Activated T-helper 1 cell treated with Interleukin-2 at 50 U/mL for 16 hours (primary cell): ENCODE results near the gene SLC35E2B.
A peak's percentile ranks its signal among the peaks of the same experiment; 100 is the strongest.
"Not testable (repeated sequence)": the region's sequence is repeated elsewhere in the genome, so short reads cannot be mapped to it uniquely, and the experiment has no call there.

ENCODE experiments used
- DNase-seq: peaks from one replicate; pipeline ENCODE4 v3.0.0-alpha.2; 2020; ENCODE audit warnings: low read depth

Gene SLC35E2B

DNA sequence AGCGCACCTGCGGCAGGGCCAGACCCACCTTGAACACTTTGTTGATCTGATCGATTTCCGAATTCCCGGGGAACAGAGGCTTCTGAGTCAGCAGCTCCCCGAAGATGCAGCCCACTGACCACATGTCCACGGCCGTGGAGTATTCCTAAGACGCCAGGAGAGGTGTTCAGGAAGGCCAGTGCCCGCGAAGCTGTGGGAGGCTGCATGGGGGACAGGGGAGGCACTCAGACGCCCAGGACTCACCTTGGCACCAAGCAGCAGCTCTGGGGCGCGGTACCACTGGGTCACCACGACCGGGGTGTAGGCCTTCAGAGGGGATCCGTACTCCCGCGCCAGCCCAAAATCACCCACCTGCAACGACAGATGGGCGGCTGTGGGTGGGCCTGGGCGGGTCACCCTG is 11.2 kb upstream of the SLC35E2B start:
- DNase-seq = no peak

DNA sequence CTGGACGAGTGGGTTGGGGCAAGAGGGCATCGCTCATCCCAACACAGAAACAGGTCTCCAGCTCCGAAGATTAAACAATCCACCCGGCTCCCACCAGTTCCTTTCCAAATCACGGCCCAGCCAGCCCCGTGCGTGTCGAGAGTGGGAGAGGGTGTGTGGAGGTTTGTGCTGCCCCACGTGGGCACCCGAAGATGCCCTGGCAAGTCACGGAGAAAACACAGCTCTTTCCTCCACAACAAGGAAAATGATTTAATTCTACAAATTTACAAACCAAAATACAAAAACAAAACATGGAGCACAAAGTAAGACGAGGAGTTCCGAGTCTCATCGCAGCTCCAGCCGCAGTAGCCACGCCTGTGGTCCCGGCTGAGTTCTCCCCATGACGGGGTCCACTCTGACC is 9.9 kb upstream of the SLC35E2B start:
- DNase-seq = not testable (repeated sequence)

DNA sequence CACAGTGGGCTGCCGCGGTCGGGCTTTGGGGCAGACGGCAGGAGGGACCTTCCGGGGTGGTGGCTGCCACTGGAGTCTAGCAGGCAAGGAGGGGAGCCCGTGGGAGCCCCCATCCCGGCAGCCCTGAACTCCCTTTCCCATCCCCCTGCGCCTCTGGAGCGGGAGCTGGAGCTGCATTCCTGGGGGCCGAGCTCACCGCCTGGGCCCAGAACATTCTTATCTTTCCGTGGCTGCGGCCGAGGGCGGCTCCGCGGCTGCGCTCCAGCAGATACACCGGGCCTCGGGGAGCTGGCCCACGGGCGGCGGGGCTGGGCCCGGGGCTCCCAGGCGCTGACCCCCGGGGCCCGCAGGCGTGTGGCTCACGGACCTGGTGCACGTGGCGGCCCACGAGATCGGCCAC is 8.0 kb upstream of the SLC35E2B start:
- DNase-seq = not testable (repeated sequence)

DNA sequence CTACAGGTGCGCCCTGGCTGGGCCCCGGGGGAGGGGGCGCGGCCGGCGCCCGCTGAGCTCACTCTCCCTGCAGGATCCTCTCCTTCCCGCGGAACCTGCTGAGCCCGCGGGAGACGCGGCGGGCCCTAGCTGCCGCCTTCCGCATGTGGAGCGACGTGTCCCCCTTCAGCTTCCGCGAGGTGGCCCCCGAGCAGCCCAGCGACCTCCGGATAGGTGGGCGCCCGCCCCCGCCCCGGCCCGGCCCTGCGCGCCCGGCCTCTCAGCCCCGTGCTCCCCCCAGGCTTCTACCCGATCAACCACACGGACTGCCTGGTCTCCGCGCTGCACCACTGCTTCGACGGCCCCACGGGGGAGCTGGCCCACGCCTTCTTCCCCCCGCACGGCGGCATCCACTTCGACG is 7.5 kb upstream of the SLC35E2B start:
- not testable (repeated sequence) for DNase-seq

DNA sequence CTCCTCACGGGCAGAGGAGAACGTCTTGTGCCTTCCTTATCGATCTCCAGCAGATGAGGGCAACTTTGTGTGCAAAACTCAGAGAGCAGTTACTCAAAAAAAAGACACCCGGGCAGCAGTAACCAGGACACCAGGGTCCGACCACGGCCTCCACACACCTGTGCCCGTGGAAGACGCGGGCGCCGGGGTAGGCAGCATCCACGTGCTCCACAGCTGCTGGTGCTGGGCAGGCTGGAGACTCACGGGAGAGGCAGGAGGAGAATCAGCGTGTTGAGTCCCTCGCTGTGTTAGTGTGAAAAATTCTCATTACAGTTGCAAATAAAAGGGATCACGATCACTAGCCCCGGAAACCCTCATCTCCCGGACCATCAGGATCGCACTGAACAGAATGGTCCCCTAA is 6.5 kb upstream of the SLC35E2B start:
- not testable (repeated sequence) for DNase-seq

DNA sequence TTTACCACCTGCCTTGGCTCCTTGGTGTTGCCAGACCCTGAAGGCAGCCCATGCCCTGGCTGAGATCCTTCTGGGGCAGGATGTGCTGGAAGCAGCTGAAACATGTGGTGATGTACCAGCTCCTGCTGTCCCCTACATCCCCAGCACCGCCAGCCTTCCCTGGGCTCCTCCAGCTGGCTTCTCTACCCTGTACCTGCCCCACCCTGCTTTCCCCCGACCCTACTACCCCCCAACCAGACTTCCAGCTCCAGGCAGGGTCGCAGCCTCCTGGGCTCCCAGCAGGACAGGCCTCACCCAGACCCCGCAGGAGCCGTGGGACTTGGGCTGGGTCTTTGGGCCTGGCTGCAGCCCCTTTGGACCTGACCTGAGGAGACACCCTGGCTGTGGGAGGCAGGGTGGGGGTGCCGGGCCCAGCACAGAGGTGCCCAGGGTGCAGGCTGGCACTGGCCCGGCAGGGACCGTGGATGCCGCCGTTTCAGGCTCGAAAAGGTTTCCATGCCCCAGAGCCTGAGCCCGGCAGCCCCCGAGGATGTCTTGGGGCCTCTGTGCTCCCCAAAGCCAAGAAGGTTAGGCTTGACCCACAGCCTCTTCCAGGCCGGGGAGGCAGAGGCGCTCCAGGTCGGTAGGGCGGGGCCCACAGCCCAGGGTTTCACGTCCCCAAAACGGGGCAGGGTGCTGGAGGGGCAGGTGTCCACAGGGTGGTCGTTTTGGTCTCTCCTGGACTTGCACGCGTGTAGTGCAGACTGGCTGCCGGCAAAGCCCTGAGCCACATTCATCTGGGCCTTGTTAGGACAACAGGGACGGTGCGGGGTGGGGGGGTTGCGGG is 5.0 kb upstream of the SLC35E2B start:
- DNase-seq = not testable (repeated sequence)

DNA sequence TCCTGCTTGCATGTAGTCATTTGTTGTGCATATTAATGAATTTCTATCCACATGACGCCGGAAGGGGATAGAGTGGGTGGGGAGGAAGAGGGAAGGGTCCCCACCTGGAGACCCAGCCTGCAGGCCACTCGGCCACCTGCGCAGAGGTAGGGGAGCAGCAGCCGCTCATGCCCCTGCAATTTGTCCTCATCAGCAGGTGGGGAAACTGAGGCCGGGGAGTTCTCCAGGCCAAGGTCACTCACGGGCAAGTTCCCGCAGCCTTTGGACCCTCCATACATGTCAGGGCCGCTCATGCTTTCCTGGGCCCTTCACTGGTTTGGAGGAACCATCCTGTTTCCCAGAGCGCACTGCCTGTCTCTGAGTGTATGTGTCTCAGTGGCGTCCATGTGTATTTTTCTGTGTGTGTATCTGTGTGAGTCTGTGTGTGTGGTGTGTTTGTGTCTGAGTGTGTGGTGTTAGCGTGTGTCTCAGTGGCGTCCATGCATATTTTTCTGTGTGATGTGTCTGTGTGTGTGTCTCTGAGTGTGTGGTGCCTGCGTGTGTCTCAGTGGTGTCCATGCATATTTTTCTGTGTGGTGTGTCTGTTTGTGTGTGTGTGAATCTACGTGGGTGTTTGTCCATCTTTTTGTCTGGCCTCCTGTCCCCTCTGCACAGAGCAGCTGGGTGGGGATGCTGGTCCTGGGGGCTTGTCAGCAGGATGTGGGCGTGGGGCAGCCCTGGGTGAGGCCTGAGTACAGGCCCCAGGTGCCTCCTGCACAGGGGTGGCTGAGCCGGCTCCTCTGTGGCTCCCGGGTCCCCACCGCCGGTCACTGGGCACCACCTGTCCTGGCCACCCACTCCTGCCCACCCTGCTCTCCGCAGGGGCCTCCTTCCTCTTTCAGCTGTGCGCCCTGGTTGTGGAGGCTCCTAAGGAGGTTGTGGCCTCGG is 4.1 kb upstream of the SLC35E2B start:
- not testable (repeated sequence) for DNase-seq

DNA sequence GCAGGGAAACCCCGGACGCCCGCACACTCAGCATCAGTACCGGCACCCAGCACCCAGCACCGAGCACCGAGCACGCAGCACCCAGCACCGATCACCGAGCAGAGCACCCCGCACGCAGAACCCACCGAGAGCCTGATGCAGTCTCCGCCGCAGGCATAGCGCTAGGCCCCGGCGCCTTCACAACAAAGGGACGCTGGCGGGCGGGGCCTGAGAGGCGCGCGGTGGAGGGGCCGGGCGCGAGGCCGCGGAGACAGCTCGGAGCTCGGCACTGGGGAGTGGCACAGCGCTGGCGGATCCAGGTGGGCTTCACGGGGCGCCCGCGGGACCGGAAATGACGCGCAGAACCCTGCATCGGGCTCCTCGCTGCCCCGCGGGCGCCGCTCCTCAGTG is 276 bp downstream of the SLC35E2B start:
- peak; percentile 78 for DNase-seq

DNA sequence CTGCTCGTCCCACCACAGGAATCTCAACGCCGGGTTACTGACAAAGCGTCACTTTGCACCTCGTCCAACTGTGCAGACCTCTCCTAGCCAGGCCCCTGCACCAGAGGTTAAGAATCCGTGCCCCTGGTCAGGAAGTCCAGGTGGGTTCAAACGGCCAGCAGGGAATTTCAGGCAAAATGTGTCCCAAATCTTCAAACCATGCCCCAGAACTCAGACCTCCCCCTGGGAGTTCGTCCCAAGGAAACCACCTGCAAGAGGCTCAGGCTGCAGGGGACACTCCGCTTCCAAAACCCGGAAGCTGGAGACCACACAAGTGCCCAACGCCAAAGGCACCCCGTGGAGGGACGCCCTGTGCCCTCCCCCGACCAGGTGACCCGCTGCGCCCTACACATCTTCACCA is 1.2 kb downstream of the SLC35E2B start:
- not testable (repeated sequence) for DNase-seq

DNA sequence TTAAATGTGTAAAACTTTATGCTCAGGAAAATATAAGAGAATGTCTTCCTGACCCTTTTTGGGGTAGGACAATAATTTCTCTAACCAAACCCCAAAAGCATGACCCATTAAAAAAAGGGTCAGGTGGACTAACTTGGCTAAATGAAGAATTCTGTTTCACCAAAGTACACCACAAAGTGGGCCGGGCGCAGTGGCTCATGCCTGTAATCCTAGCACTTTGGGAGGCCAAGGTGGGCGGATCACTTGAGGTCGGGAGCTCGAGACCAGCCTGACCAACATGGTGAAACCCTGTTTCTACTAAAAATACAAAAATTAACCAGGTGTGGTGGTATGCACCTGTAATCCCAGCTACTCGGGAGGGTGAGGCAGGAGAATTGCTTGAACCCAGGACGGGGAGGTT is 3.1 kb downstream of the SLC35E2B start:
- not testable (repeated sequence) for DNase-seq

DNA sequence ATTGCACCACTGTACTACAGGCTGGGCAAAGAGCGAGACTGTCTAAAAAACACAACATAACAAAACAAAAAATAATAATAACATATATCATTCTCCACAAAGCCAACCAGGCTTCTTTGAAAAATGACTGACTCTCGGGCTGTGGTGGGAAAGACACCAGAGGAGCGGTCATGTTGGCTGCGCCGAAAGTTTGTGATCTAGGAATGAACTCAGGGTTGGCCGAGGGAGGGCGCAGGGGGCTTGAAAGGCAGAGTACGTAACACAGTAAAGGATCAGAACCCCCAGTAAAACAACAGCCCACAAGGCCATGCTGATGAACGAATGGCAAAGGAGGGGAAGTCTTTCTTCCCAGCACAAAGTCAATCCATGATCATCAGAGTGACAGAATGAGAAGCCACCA is 4.7 kb downstream of the SLC35E2B start:
- no peak for DNase-seq

DNA sequence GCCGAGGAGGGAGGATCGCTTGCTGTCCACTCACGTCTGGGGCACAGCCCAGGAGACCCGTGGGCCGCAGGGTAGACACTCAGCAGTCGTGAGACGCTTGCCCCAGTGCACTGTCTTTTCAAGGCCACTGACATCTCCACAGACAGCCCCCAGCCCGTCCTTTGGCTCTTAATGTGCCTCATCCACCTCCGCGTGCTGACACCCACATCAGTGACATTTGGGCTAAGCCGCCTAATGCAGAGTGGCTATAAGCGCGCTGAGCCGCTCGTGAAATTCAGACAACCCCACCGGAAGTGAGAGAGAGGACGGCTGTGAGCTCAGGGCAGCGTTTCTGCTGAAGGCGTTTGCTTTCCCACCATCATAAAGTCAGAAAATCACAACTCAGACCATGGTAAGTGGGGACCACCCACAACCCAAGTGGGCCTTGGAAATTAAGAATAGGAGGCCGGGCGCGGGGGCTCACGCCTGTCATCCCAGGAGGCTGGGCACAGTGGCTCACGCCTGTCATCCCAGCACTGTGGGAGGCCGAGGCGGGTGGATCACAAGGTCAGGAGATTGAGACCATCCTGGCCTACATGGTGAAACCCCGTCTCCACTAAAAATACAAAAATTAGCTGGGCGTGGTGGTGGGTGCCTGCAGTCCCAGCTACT is 8.4 kb downstream of the SLC35E2B start:
- DNase-seq = no peak

DNA sequence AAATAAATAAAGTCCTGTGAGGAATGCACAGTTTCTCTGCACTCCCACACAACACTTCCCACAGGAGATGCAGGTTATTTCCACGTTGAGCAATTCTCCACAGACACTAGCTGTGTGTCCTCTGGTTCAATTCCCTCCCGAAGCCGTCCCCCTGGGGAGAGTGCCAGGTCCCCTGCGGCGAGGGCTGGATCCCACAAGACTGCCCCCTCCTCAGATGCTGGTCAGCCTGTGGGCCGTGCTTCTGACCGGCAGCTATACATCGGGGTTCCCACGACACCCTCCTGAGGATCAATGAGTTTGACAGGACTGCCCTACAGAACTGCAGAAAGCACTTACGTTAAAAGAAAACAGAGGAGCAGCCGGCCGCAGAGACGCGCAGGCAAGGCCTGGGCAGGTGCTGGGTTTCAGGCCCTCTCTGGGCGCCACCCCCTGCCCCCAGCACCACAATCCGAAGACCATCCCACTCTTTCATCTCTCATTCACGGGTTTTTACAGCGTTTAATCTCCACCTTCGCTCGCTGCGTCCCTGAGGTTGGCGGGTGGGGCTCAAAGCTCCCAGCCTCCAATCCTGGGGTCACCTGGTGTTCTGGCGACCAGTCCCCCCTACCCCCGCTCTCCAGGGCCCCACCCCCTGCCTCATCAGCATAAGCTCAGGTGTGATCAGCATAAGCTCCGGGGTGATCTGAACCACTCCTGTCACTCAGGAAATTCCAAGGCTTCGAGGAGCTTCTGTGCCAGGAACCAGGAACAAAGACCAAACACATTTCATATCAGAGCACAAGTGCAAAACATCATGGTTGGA is 9.3 kb downstream of the SLC35E2B start:
- no peak for DNase-seq

DNA sequence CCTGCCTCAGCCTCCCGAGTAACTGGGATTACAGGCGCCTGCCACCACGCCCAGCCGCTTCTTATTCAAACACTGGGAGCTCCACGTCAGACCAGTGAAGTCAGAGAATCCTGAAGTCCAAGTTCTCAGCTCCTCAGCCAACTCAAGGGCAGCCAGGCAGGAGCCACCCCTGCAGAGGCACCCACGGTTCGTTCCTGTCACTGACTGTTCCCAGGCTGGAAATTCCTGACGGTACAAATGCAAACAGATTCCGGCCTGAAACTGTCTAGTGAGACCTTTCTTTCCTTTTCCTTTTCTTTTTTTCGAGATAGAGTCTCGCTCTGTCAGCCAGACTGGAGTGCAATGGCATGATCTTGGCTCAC is 11.7 kb downstream of the SLC35E2B start:
- DNase-seq = no peak

DNA sequence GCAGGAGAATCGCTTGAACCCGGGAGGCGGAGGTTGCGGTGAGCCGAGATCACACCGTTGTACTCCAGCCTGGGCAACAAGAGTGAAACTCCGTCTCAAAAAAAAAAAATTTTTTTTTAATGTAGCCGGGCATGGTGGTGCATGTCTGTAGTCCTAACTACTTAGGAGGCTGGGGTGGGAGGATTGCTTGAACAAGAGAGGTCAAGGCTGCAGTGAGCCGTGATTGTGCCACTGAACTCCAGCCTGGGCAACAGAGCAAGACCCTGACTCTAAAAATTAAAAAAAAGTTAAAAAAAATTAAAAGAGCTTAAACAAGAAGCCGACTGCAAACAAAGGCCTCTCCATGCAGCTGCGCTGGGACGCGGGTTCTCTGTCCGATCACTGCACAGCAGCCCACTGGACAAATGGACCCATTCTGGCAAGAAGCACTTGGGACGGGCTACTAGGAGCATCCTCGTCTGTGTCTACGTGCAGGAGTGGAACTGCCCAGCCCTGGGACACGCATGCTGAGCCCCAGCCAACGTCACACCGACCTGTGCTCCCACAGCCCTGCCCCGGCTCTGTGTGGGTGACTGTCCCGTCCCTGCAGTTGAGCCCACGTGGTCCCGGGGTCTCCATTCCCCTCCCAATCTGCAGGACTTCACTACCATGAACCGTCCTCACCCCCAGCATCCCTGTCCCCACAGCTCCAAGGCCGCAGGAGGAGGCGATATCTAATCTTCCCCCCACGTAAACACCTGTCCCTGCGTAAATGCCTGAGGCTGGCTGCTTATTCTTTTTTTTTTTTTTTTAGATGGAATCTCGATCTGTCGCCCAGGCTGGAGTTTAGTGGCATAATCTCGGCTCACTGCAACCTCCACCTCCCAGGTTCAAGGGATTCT is 12.3 kb downstream of the SLC35E2B start:
- DNase-seq = no peak

DNA sequence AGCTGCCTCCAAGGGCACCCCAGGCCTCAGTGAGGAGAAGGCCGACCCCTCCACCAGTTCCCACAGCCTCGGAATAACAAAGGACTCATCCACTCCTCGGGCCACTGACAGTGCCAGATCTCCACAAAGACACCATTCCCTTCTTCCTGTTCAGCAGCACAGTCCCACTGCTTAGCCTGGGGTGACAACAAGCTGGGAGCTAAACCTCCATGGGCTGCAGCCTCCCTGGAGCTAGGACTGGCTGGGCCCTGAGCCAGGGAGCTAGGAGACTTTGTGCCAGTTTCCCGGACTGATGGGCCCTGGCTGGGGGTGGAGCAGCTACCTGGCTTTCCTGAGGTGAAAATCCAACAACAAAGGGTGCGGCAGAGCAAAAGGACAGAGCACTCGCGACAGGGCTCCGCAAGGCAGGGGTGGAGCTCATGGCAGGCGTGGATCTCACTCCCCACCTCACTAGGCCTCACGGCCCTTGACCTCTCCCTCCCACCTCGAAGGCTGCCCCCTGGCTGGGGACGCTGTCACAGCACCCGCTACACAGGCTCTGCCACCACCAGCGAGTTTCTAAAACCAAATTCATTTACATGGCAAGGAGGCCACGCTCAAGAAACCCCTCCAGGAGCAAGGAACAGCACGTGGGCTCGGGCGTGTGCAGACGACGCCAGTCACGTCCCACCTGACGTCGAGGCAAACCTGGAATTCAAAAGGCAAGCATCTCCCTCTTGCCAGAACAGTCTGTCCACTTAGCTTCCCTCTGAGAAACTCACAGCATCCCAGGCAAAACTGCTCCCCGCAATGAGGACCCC is 13.8 kb downstream of the SLC35E2B start:
- no peak for DNase-seq

DNA sequence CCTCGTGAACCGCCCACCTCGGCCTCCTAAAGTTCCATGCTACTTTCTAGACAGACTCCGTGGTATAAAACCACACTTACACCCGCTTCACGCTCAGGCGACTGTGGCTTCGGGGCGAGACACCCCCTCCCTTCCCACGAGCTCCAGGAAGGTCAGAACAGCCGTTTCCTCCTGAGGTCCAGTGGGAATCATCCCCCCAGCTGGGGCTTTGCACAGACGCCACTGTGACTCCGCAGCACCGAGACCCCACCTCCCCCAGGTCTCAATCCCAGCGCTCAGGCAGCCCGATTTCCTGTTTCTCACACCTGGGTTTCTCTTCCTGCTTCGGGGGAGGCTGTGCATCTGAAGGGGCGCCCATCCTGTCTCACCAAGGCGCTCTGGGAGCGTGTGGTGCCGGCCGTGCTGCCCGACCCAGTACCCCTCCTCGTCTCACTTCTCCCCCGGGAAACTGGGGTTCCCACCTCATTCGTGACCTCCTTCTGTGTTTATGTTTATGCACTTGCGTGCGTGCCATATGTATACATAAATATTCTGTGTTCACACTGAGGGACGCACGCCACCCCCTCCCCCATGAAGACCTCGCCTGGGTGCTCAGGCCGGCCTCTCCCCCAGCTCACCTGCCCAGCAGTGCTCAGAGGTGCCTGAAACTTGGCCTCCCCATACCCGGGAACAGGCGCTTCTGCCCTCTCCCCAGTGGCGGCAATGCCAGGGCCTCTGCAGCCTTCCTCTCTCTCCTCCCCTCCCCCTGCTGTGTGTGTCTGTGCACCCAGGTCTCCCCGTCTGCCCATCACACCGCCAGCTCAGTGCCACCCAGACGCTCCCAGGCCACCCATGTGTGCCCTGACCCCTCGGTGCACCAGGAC is 14.6 kb downstream of the SLC35E2B start:
- DNase-seq = peak; percentile 33

DNA sequence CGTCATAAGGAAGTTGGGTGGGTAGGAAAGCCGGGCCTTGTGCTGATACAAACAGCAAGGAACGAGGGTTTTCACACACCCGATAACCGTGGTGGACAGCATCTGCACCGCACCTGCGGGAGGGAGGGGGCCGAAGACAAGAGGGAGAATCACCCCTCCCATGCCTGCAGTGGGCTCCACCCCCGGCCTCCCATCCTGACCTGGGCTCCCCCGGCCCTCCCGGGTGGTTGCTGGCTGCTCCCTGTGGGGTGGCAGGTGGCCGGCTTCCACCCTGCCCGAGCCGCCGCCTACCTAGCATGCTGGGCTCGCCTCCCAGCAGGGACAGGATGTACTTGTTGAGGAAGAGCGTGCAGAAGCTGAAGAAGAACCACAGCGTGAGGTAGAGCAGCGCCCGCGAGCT is 16.5 kb downstream of the SLC35E2B start:
- not testable (repeated sequence) for DNase-seq

DNA sequence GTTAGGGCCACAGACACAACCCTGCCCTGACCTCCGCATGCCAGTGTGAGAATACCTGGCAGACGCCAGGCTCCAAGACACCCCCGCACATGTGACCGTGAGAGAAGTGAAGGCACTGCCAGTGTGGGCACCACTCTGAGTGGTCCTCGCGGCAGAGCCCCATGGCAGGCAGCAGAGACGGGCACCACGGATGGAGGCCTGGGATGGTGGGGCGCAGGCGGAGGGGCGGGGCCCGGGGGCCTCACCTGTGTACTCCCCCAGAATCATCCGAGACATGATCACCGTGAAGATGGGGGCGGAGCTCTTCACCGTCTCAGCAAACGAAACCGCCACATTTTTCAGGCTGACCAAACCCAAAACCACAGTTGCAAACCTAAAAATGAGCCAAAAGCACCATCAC is 17.4 kb downstream of the SLC35E2B start:
- DNase-seq = not testable (repeated sequence)
